Skeletal muscle tissue (tissue), 4 donors: Measurements from ENCODE around the gene UPK3B. TPM values are rescaled to one million over a fixed set of nuclear protein-coding genes. Genes with fewer than 3 reads are reported as not detected.
"Not testable (repeated sequence)": the region's sequence is repeated elsewhere in the genome, so short reads cannot be mapped to it uniquely, and the experiment has no call there.

ENCODE experiments used
- H3K27ac ChIP-seq: one replicate; pipeline ENCODE4 v1.7.0; 2013; ENCODE audit warnings: mild to moderate bottlenecking, low read depth, low read length, inconsistent platforms
- H3K27me3 ChIP-seq, 3 donors: one replicate each; pipeline ENCODE4 v1.7.0; 2013; ENCODE audit warnings: low read length in 3 of 3; ENCODE audit not compliant: control insufficient read depth in 3 of 3, insufficient read depth in 3 of 3
- H3K36me3 ChIP-seq, 3 donors: one replicate each; pipeline ENCODE4 v1.7.0; 2013; ENCODE audit warnings: low read length in 3 of 3; ENCODE audit not compliant: control insufficient read depth in 3 of 3, insufficient read depth in 3 of 3
- H3K4me1 ChIP-seq, 3 donors: one replicate each; pipeline ENCODE4 v1.7.0; 2013; ENCODE audit warnings: low read length in 3 of 3, mild to moderate bottlenecking in 3 of 3; ENCODE audit not compliant: control insufficient read depth in 3 of 3, insufficient read depth in 3 of 3
- H3K4me3 ChIP-seq, 3 donors: one replicate each; pipeline ENCODE4 v1.7.0; 2013; ENCODE audit warnings: low read length in 3 of 3
- H3K9ac ChIP-seq, 3 donors: one replicate each; pipeline ENCODE4 v1.7.0; 2013; ENCODE audit warnings: low read length in 3 of 3, mild to moderate bottlenecking in 3 of 3, moderate library complexity in 2 of 3, low read depth in 1 of 3
- H3K9me3 ChIP-seq, 3 donors: one replicate each; pipeline ENCODE4 v1.7.0; 2013; ENCODE audit warnings: low read length in 3 of 3; ENCODE audit not compliant: control insufficient read depth in 3 of 3
- total RNA-seq: library from RNA; depleted of rRNA; stranded (reverse); fragments of >200 nt; gene quantifications from one replicate; pipeline ENCODE4 v1.2.3, GENCODE V29; 2014
- donor health status: Osteomylitis.

UPK3B gene
- not detected for total RNA-seq

DNA sequence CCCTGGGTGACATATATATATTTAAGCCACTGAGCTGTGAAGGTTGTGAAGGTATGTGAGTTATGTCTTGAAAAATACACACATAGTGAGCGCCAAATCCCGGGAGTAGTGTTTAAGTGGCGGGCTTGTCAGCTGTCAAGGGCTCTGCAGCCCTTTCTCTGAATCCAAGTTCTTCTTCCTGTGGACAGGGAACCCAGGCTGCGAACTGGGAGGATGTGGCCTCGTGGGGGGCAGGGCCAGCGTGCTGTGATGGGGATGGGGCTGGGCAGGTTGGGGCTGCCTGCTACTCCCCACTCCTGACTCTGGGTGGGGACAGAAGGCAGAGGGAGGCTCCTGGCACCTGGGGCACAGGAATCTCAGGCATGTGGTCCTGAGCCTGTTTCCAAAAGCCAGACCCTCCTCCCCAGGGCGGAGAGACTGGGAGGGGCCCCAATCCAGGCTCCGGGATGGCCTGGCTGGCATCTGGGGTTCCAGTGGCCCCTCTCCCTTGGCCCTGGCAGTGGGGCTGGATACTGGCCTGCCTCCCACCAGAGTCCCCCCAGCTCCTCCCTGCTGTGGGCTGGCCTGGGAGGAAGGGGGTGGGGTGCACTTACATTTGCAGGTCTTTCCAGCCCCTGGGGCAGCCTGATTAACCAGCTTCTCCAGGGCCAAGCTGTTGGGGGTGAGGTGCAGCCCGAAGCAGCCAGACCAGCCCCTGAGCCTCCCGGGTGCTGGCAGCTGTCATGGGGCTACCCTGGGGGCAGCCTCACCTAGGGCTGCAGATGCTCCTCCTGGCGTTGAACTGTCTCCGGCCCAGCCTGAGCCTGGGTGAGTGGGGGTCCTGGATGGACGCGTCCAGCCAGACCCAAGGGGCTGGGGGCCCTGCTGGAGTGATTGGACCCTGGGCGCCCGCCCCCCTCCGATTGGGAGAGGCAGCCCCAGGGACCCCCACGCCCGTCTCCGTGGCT is at the start of gene UPK3B:
TSS of gene UPK3B (plus strand) at position 622 of the 947 bp plus-strand sequence. CDS start at position 723, 101 bp downstream.
- Histone ChIP-seq H3K27me3 (no peaks in the 10 kb centered on the region), H3K4me1 (no peaks in the 10 kb centered on the region), H3K9me3 (no peaks in the 10 kb centered on the region), H3K4me3 (no peak within 1 kb of the TSS), H3K9ac (no peak within 1 kb of the TSS), H3K36me3 (peaks cover 7 to 12% (median 11%) of the 10 kb centered on the region in 3 donors), H3K27ac (no peak within 1 kb of the TSS)

DNA sequence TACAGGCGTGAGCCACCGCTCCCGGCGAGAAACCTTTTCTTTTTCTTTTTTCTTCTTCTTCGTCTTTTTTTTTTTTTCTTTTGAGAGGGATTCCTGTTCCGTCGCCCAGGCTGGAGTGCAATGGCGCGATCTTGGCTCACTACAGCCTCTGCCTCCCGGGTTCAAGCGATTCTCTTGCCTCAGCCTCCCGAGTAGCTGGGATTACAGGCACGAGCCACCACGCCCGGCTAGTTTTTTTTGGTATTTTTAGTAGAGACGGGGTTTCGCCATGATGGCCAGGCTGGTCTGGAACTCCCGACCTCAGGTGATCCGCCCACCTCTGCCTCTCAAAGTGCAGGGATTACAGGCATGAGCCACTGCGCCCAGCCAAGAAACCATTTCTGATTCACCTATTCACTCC is 49.6 kb upstream of the UPK3B start:
- not testable (repeated sequence) for H3K27me3 ChIP-seq, H3K27ac ChIP-seq, H3K9me3 ChIP-seq, H3K4me3 ChIP-seq, H3K36me3 ChIP-seq, H3K9ac ChIP-seq, H3K4me1 ChIP-seq

DNA sequence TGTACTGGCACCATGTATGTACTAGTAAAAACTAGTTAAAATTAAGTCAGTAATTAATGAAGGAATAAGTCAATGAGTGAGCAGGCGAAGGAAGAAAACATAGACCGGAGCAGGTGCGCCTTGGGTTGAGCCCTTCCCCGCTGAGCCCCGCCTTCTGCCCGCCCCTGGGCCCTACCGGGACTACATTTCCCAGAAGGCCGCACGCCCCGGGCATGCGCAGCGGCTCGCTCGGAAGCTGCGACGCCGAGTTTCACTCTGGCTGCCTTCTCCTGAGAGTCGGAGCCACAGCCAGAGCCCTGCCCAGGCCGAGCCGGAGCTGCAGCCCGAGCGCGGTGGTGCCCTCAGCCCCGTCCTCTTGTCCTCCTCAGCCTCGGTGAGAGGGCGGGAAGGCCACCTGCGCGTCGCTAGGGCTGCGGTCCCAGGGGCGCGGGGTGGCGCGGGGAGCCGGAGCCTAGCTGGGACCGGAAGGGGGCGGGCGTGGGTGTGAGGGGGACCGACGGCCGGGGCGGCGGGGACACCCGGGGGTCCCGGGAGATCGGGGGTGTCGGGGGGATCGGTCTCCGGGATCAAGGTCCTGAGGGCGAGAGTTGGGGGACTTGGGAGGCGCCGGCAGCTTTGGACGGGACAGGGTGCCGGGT is 48.8 kb upstream of the UPK3B start, which contains the start of gene DTX2:
TSS of gene DTX2 (plus strand) at position 246 of the 638 bp plus-strand sequence. CDS start 18,801 bp downstream, outside the sequence.
- not testable (repeated sequence) for H3K36me3 ChIP-seq, H3K4me1 ChIP-seq, H3K27ac ChIP-seq, H3K27me3 ChIP-seq, H3K9me3 ChIP-seq
- Histone ChIP-seq H3K9ac (peak within 1 kb of the TSS in 1 of 3 donors; percentile 45), H3K4me3 (peak within 1 kb of the TSS in 1 of 3 donors; percentile 43)

DNA sequence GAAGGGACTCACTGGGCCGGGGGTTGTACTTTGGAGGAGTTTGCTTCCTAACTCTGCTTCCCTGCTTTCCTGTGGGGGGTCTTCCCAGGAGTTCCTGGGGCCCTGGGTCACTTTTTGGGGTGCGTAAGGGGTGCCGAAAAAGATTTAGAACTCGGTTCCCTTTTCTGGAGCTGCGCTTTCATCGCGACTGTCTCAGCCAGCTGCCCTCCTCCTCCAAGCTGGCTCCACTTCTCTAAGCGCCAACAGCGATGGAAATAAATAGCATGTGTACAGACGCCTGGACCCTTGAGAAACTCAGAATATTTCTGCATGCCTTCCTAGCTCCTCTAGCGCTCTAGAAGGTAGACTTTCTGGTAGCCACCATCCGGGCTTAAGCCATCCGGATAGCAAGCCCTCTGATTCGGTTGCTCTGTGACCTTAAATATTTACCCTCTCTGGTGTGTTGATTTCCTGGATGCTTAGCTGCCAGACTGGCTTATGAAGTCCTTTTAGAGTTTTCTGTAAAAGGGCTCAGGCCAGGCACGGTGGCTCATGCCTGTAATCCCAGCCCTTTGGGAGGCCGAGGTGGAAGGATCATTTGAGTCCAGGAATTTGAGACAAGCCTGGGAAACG is 48.0 kb upstream of the UPK3B start:
- H3K4me1 ChIP-seq, H3K9ac ChIP-seq, H3K9me3 ChIP-seq, H3K27me3 ChIP-seq, H3K4me3 ChIP-seq, H3K27ac ChIP-seq, H3K36me3 ChIP-seq: not testable (repeated sequence)

DNA sequence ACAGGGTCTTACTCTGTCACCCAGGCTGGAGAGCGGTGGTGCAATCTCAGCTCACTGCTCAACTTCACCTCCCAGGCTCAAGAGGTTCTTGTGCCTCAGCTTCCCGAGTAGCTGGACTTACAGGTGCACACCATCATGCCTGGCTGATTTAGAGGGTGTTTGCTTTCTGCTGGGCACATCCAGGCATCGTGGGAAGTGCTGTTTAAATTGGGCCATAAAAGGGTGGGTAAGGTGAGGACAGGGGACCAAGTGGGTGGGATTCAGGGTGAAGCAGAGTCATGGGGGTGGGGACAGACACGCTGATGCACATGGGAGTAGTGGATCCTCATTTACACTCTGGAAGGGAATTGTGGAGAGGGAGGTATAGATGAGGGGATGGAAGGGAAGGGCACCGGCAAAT is 45.4 kb upstream of the UPK3B start:
- H3K9ac ChIP-seq, H3K9me3 ChIP-seq, H3K4me3 ChIP-seq, H3K27ac ChIP-seq, H3K36me3 ChIP-seq, H3K27me3 ChIP-seq, H3K4me1 ChIP-seq: not testable (repeated sequence)

DNA sequence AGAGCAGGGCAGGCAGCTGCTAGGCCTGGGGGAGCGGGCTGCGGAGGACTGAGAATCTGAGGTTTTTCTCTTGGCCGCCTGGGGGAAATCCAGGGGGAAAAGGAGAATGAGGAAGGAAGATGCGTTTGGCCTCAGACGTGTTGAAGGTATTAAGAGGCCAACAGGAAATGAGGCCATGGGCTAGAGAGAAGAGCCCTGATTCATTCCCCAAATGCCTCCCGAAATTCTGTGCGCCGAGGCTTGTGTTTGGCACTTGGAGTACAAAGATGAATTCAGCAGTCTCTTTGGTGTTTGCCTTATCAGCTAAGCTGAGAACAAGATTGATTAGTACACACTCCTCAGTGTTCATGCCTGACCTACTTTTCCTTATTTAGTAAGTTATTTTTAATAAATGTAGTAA is 44.4 kb upstream of the UPK3B start:
- H3K27me3 ChIP-seq, H3K27ac ChIP-seq, H3K4me1 ChIP-seq, H3K36me3 ChIP-seq, H3K9ac ChIP-seq, H3K4me3 ChIP-seq, H3K9me3 ChIP-seq: not testable (repeated sequence)

DNA sequence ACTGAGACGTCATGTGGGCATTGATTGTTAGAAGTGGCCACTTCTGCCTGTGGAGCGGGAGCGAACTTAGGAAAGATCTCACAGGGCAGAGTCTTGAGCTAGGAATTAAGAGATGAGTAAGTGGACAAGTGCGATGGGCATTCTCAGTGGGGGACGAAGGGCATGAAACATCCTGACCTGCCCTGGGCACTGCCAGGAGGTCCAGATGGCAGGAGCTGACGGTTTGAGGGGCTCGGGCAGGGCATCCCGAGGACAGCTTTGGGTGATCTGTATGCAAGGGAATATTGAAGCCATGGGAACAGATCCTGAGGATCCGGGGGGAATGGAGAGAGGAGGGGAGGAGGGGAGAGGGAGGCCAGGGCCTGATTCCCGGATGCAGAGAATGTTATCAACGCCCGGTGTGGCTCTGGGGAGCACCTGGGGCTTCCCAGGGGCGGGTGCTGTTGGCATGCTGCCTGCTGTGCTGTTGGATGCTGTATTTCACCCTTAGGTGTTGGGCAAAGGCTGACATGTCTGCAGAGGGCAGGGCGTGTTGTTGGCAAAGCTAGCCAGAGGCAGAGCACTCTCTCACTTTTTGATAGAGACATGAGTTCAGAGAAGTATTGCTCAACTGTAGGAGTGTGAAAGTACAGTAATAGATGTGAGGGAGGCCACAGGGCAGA is 42.5 kb upstream of the UPK3B start:
- H3K36me3 ChIP-seq, H3K9me3 ChIP-seq, H3K27me3 ChIP-seq, H3K4me3 ChIP-seq, H3K9ac ChIP-seq, H3K4me1 ChIP-seq, H3K27ac ChIP-seq: not testable (repeated sequence)

DNA sequence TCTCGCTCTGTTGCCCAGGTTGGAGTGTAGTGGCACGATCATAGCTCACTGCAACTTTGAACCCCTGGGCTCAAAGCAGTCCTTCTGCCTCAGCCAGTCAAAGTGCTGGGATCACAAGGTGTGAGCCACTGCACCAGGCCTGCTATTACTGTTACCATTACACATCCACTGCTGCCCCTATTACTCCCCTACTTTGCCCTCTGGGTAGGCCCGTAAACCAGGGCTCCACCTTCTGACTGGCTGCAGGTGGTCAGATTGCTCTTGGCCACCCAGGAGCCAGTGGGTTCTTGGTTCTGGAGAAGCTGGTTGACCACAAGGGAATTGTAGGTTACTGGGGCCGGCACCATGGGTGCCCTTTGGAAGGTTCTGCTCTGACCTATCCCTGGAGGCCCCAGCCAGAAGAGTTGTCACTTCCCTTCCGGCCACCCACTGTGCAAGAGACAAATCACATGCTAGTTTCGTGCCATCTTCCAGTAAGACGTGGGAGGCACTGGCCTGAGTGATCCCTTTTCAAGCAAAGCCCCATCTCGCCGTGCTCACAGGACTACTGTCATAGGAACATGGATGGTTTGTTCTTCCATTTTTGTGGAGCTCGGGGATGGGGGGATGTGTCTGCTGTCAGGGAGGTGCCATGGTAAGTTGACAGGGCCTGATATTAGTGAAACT is 38.7 kb upstream of the UPK3B start:
- not testable (repeated sequence) for H3K27me3 ChIP-seq, H3K4me3 ChIP-seq, H3K4me1 ChIP-seq, H3K9me3 ChIP-seq, H3K36me3 ChIP-seq, H3K27ac ChIP-seq, H3K9ac ChIP-seq

DNA sequence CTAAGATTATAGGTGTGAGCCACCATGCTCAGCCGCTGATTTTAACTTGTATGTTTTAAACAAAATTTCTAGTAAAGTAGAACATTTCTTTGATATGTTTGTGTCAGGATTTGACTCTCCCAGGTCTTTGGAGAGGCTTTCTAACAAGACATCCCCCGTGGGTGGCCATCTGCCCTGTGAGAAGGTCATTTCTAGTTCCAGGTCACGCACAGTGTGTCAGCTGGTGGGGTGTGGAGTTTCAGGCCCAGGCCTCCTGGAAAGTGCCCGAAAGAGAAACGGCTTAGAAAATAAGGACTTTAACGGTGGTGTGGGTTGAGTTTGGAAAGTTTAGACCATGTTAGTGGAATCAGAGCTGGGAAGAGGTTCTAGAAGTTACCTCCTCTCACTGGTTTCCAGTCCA is 37.3 kb upstream of the UPK3B start:
- H3K27me3 ChIP-seq, H3K4me3 ChIP-seq, H3K9ac ChIP-seq, H3K4me1 ChIP-seq, H3K36me3 ChIP-seq, H3K9me3 ChIP-seq, H3K27ac ChIP-seq: not testable (repeated sequence)
